ENCODE measurements around the gene CD101.

DNA sequence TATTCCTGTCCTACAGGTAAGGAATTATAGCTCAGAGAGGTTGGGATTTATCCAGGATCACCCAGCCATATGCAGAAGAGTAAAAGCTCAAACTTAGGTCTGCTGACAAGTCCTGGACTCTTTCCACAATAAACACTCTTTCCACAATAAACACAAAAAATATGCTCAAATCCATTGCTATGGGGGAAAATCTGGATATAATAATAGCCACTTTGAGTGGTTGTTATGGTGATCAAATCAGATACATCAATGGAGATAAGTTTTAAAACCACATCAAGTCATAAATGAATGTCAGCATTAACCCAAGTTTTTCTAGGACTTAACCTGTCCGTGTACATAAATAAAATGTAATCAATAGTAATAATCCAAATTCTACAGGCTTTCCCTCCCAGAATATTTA lies 36.2 kb downstream of the CD101 start:
- TF ChIP-seq TAF1 (IDR thresholded peaks at IDR 0.05; ENCODE audit: low read depth, low read length) (no peak), POLR2AphosphoS5 (IDR thresholded peaks at IDR 0.05; ENCODE audit: low read depth, low read length) (no peak)
